ENCODE results near the gene BATF.

Gene BATF

GRCh38 chr14:75539561-75540478 is 17.6 kb downstream of the BATF start:
- H3K4me3 ChIP-seq (replicated peaks in 1 of 2; ENCODE audit: low read depth in 2 of 2, low read length in 2 of 2) = no peak overlapping the region
- no peak for TF ChIP-seq CTCF (IDR thresholded peaks at IDR 0.05; ENCODE audit: low read depth, low read length)
- DNase-seq (ENCODE audit: low read depth in 2 of 2) = no peak

GRCh38 chr14:75540479-75540851 is 18.2 kb downstream of the BATF start:
- no peak overlapping the region for H3K4me3 ChIP-seq (replicated peaks in 1 of 2; ENCODE audit: low read depth in 2 of 2, low read length in 2 of 2)
- no peak for DNase-seq (ENCODE audit: low read depth in 2 of 2)
- no peak for TF ChIP-seq CTCF (IDR thresholded peaks at IDR 0.05; ENCODE audit: low read depth, low read length)

- no peak overlapping the region for H3K4me3 ChIP-seq (replicated peaks in 1 of 2; ENCODE audit: low read depth in 2 of 2, low read length in 2 of 2)
- no peak for TF ChIP-seq CTCF (IDR thresholded peaks at IDR 0.05; ENCODE audit: low read depth, low read length)
- DNase-seq (ENCODE audit: low read depth in 2 of 2) = peak; percentile 64 to 81
Measured at GRCh38 chr14:75542588-75543091, 20.4 kb downstream of the BATF start.

- no peak overlapping the region for H3K4me3 ChIP-seq (replicated peaks in 1 of 2; ENCODE audit: low read depth in 2 of 2, low read length in 2 of 2)
- DNase-seq (ENCODE audit: low read depth in 2 of 2) = no peak
Measured at GRCh38 chr14:75543253-75543652, 21.0 kb downstream of the BATF start.

GRCh38 chr14:75543786-75544185 is 21.5 kb downstream of the BATF start:
- H3K4me3 ChIP-seq (replicated peaks in 1 of 2; ENCODE audit: low read depth in 2 of 2, low read length in 2 of 2) = no peak overlapping the region
- DNase-seq (ENCODE audit: low read depth in 2 of 2) = peak in 1 of 2 donors; percentile 26
- TF ChIP-seq CTCF (IDR thresholded peaks at IDR 0.05; ENCODE audit: low read depth, low read length) = no peak

More at GRCh38 chr14:75543253-75543652, 21.0 kb downstream of the BATF start:
- TF ChIP-seq CTCF (IDR thresholded peaks at IDR 0.05; ENCODE audit: low read depth, low read length) = no peak

GRCh38 chr14:75545907-75546306 is 23.6 kb downstream of the BATF start:
- TF ChIP-seq CTCF (IDR thresholded peaks at IDR 0.05; ENCODE audit: low read depth, low read length) = no peak
- DNase-seq (ENCODE audit: low read depth in 2 of 2) = no peak
- H3K4me3 ChIP-seq (replicated peaks in 1 of 2; ENCODE audit: low read depth in 2 of 2, low read length in 2 of 2) = no peak overlapping the region
